Neural crest cell (in vitro differentiated cells): ENCODE results near the gene ADAMTS4. TPM values are rescaled to one million over a fixed set of nuclear protein-coding genes. Genes with fewer than 3 reads are reported as not detected.

Source experiments
- DNase-seq: peaks from one replicate; pipeline ENCODE4 v3.0.0; 2021; ENCODE audit warnings: low read depth, mixed read lengths, low spot score
- H3K27ac Mint-ChIP-seq: one replicate; pipeline ENCODE4 v1.8.0; 2021; ENCODE audit warnings: mild to moderate bottlenecking, mixed read lengths; ENCODE audit not compliant: unreplicated experiment
- H3K27me3 Mint-ChIP-seq: 2 replicates; pipeline ENCODE4 v1.8.0; 2021; ENCODE audit warnings: low read depth, mild to moderate bottlenecking, mixed read lengths
- H3K36me3 Mint-ChIP-seq: 2 replicates; pipeline ENCODE4 v1.8.0; 2021; ENCODE audit warnings: low read depth, mild to moderate bottlenecking, mixed read lengths
- H3K4me1 Mint-ChIP-seq: 2 replicates; pipeline ENCODE4 v1.8.0; 2021; ENCODE audit warnings: mixed read lengths
- H3K4me3 Mint-ChIP-seq: one replicate; pipeline ENCODE4 v1.8.0; 2021; ENCODE audit warnings: mild to moderate bottlenecking, mixed read lengths
- H3K9me3 Mint-ChIP-seq: 2 replicates; pipeline ENCODE4 v1.8.0; 2021; ENCODE audit warnings: mixed read lengths
- total RNA-seq: library from RNA; stranded (reverse); gene quantifications from 2 replicates; pipeline ENCODE4 v1.2.1, GENCODE V29; 2021
- TF ChIP-seq, protein P1 (sequence below): fragments of 200-600 bp; sonication (generic); conservative IDR thresholded peaks from 2 replicates; pipeline ENCODE4 v1.5.0; 2021; ENCODE audit warnings: antibody characterized with exemption, mild to moderate bottlenecking

ADAMTS4 gene
- total RNA-seq, 1 donor from 2014 or later: 4.6 TPM

DNA sequence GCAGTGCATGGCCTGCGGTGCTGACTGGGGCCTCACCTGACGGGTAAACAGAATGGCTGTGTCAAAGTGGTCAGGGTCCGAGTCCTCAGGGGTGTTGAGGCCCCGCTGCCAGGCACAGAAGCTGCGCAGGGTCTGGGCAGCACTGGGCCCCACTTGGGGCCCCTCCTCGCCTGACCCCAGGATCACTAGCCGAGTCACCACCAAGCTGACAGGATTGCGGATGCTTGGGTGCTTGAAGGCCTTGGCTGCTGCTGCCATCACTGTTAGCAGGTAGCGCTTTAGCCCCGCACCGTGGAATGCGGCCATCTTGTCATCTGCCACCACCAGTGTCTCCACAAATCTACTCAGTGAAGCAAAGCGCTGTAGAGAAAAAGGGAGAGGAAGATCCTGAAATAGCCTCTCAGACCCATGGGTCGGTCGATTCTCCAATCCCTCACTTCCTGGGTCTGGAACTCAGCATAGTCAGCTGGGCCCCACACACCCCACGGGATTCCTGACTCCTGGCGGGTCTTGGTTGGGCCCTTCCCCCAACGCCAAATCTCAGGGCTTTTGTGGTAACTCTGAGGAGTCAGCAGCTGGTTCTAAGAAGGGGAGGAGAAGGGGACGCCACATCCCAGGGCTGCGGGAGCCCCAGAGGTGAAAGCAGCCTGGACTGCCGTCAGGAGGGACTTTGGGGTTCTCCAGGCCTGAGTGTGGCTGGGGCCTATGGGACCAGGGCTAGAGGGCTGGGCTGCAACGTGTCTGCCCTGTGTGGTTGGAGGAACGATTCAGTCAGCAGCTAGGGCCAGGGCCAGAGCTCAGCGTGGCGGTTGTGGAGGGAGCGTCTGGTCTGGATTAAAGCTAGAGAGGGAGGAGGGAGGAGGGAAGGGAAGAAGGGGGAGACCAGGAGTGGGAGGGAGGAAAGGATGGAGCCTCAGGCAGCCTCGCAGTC is 2.1 kb downstream of the ADAMTS4 start:
- peak overlapping the region; percentile 79 for H3K4me3 Mint-ChIP-seq
- H3K4me1 Mint-ChIP-seq: peaks cover 59% of the 10 kb centered on the region
- peak overlapping the region; percentile 91 for H3K27ac Mint-ChIP-seq

GRCh38 chr1:161196111-161196510 is 2.7 kb downstream of the ADAMTS4 start:
- H3K9me3 Mint-ChIP-seq: no peaks in the 10 kb centered on the region
- H3K4me1 Mint-ChIP-seq: peaks cover 59% of the 10 kb centered on the region
- H3K27me3 Mint-ChIP-seq: no peaks in the 10 kb centered on the region
- H3K27ac Mint-ChIP-seq: no peak overlapping the region
- TF ChIP-seq, protein P1, sequence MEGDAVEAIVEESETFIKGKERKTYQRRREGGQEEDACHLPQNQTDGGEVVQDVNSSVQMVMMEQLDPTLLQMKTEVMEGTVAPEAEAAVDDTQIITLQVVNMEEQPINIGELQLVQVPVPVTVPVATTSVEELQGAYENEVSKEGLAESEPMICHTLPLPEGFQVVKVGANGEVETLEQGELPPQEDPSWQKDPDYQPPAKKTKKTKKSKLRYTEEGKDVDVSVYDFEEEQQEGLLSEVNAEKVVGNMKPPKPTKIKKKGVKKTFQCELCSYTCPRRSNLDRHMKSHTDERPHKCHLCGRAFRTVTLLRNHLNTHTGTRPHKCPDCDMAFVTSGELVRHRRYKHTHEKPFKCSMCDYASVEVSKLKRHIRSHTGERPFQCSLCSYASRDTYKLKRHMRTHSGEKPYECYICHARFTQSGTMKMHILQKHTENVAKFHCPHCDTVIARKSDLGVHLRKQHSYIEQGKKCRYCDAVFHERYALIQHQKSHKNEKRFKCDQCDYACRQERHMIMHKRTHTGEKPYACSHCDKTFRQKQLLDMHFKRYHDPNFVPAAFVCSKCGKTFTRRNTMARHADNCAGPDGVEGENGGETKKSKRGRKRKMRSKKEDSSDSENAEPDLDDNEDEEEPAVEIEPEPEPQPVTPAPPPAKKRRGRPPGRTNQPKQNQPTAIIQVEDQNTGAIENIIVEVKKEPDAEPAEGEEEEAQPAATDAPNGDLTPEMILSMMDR: no peak
- H3K4me3 Mint-ChIP-seq: no peak overlapping the region
- no peaks in the 10 kb centered on the region for H3K36me3 Mint-ChIP-seq
- DNase-seq: no peak

More for the DNA sequence above, 2.1 kb downstream of the ADAMTS4 start:
- H3K9me3 Mint-ChIP-seq: no peaks in the 10 kb centered on the region
- no peaks in the 10 kb centered on the region for H3K27me3 Mint-ChIP-seq
- DNase-seq: no peak
- TF ChIP-seq, protein P1: no peak
- no peaks in the 10 kb centered on the region for H3K36me3 Mint-ChIP-seq

DNA sequence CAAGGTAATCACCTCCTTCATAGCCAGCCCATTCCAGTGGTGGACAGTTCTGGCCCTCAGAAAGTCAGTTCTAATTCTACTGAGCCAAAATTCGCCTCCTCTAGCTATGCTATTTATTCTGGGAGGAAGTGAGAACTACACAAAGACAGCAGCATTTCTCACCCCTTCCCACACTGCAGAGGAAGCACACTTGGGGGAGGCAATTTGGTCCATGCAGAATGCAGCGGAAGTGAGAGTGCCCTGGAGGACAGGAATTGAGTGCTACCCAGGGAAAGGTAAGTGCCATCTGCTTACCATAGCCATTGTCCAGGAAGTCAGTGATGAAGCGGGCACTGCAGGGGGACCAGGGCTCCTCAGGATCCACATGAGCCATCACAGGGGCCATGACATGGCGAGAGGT is 3.7 kb downstream of the ADAMTS4 start:
- TF ChIP-seq, protein P1: no peak
- Mint-ChIP-seq H3K27ac (no peak overlapping the region), H3K4me3 (no peak overlapping the region), H3K4me1 (peaks cover 57% of the 10 kb centered on the region), H3K9me3 (no peaks in the 10 kb centered on the region), H3K27me3 (no peaks in the 10 kb centered on the region), H3K36me3 (no peaks in the 10 kb centered on the region)
- DNase-seq: no peak

DNA sequence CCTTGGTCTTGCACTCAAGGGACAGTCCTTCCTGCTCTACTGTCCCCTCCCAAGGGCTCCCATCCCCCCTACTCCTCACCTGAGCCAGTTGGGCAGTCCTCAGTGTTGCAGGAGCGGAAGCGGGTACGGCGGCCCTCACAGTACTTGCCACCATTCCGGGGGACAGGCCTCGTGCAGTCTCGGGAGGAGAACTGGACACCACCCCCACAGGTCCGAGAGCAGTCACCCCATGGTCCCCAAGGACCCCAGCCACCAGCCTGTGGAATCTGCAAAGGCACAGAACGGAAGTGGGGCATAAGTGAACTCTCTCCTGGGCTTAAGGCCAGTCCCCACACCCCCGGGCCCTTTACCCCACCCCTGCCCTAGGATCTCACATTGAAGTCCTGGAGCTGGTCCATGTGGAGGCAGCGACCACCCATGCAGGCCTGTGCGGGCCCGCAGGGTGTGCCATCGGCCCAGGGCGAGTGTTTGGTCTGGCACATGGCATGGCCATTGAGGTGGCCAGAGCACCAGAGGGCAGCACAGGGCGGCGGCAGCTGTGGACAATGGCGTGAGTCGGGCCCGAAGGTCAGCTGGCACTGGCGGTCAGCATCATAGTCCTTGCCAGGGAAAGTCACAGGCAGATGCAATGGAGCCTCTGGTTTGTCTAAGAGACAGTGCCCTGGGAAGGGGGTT is 5.2 kb downstream of the ADAMTS4 start:
- Mint-ChIP-seq H3K9me3 (no peaks in the 10 kb centered on the region), H3K27ac (no peak overlapping the region)

More for the DNA sequence above, 5.2 kb downstream of the ADAMTS4 start:
- DNase-seq: no peak
- Mint-ChIP-seq H3K4me3 (no peak overlapping the region), H3K36me3 (no peaks in the 10 kb centered on the region), H3K27me3 (no peaks in the 10 kb centered on the region), H3K4me1 (peaks cover 43% of the 10 kb centered on the region)
- TF ChIP-seq, protein P1: no peak
